ENCODE results near the gene GPATCH4.

- TF ChIP-seq EZH2 (IDR thresholded peaks at IDR 0.05), result no peak
- TF ChIP-seq RAD21 (IDR thresholded peaks at IDR 0.05; ENCODE audit: low read depth), result peak; percentile 58
- TF ChIP-seq CTCF (IDR thresholded peaks at IDR 0.05 in 2 of 3, conservative IDR thresholded peaks at IDR 0.05 in 1 of 3; ENCODE audit: borderline replicate concordance in 1 of 3, insufficient read depth in 1 of 3, low read depth in 2 of 3, low read length in 2 of 3), result peak; percentile 45 to 70 (median 65); a peak in 5 of 6 replicates
- no peak for TF ChIP-seq CEBPB (IDR thresholded peaks at IDR 0.05; ENCODE audit: low read depth)
- no peak for TF ChIP-seq JUND (IDR thresholded peaks at IDR 0.05)
- TF ChIP-seq EZH2phosphoT487 (IDR thresholded peaks at IDR 0.05; ENCODE audit: borderline replicate concordance), result no peak
- no peak for TF ChIP-seq MAX (IDR thresholded peaks at IDR 0.05)
- TF ChIP-seq POLR2A (IDR thresholded peaks at IDR 0.05; ENCODE audit: borderline replicate concordance, extremely low read depth, insufficient read depth, insufficient read length), result peak; percentile 36
- TF ChIP-seq SIN3A (IDR thresholded peaks at IDR 0.05; ENCODE audit: low read depth), result no peak
- no peak for TF ChIP-seq REST (IDR thresholded peaks at IDR 0.05; ENCODE audit: low read depth)
- no peak for TF ChIP-seq YY1 (IDR thresholded peaks at IDR 0.05; ENCODE audit: extremely low read depth, insufficient replicate concordance, low read depth, low read length)
Measured at GRCh38 chr1:156602557-156602993, 1.3 kb upstream of the GPATCH4 start.

All from HCT116 (cell line).